NCI-H82 treated with DMSO at 0.1 percent for 48 hours (cell line): ENCODE data around the gene THADA.
"Not testable (repeated sequence)": the region's sequence is repeated elsewhere in the genome, so short reads cannot be mapped to it uniquely, and the experiment has no call there.

Experiments used
- DNase-seq: peaks from one replicate; lab custom pipeline; 2025; ENCODE audit not compliant: unreplicated experiment; lab: John Stamatoyannopoulos, UW

THADA gene

GRCh38 chr2:43448011-43448821 is 147.6 kb downstream of the THADA start:
- DNase-seq: no peak

- not testable (repeated sequence) for DNase-seq
Measured at GRCh38 chr2:43446755-43447154, 149.1 kb downstream of the THADA start.

GRCh38 chr2:43445781-43446180 is 150.1 kb downstream of the THADA start:
- DNase-seq: no peak

DNA sequence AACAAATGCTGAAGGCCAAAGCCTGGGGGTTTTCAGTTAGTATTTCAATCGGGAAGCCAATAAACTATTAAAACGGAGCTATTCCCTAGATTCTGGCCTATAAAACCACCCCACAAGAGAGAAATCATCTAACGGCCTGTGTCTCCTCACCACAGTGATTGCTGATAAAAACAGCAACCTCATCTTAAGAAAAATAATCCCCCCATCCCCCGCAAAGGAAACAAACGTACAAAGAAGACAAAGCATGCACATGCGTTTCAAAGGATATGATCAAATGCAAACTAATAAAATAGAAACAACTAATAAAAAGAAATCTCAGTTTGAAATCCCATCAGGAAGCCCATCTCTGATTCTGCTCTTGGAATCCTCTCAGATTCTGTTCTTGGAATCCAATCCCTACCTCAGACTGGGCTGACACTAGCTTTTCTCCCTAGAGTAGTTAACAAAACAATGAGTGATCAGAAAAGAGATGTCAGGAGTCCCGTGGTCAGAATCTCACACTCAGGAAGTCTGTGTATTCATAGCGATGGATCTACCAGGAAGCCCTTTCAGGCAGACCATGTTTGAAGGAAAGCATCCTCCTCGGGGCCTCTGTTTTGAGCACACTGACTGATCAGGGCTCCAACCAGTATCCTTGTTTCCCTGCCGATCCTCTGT is 150.7 kb downstream of the THADA start:
- no peak for DNase-seq

DNA sequence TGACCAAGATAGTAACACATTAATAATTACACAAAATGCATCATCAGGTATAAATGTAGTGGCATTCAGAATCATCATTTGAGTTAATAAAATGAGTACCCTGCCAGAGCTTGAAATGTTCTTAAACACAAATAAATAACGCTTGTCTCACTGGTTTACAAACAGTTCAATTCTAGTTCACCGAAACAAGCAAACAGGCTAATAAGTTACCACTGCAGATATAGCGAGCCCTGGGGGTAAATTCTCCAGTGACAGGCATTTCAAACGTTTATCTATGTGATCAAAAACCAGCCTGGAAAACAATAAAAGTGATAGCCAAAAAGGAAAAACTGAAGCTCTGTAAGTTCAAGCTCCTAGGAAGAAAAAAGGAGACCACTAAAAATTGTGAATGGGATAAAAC is 152.6 kb downstream of the THADA start:
- DNase-seq: no peak

- DNase-seq: no peak
Measured at GRCh38 chr2:43441195-43441594, 154.6 kb downstream of the THADA start.

- no peak for DNase-seq
Measured at GRCh38 chr2:43438858-43439655, 156.8 kb downstream of the THADA start.

GRCh38 chr2:43438342-43438741 is 157.5 kb downstream of the THADA start:
- DNase-seq: no peak

DNA sequence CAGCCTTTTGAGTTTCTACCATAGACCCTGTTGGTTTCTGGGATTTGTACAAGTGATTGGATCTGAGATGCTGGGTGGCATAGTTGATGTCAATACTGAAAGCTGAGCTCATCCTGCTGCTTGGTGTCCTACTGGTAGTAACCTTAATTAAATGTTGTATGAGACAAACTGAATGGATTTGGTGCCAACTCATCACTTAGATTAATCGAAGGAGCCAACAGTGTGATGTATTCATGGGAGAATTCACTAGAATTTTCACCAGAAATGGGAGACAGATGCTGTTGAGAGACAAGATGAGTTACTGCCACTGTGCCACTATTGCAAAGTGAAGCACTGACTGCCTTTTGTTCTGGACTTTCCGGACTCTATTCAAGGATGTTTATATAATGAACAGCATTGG is 158.5 kb downstream of the THADA start:
- no peak for DNase-seq

DNA sequence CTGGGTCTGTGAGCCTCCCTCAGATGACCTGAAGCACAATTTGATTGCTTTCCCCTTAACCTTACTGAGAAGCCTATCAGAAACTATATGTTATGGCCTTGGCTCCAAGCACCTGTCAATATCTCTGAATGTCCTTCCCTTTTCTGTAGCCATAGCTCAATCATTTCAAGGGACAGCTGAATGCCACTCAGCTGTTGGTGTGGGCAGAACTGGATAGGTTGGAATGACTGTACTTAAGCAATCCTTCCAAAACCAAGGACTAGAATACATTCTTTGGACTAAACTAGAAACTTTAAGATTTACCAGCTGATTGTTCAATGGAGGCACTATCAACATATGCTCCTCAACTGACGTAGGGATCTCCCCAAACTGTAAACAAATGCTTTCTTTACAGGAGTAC is 159.4 kb downstream of the THADA start:
- no peak for DNase-seq

GRCh38 chr2:43435746-43436145 is 160.1 kb downstream of the THADA start:
- peak; percentile 97 for DNase-seq

GRCh38 chr2:43430489-43430888 is 165.3 kb downstream of the THADA start:
- DNase-seq: no peak

GRCh38 chr2:43429369-43429768 is 166.5 kb downstream of the THADA start:
- no peak for DNase-seq

DNA sequence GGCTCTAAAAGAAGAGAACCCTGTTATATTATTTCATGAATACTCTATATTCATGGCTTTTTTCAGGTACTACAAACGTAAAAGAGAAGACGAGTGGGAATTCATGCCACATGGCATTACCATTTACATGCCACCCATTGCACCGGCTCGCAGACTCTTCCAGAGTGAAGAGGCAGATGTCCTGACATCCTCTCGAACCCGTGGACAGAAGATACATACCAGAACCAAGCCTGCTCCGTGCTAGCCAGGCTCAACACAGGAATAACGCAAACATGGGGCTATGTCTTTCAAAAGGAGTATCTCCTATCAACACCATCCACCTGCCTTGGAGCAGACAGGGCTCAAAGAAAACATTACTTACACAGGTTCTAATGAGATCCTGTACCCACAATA is 168.8 kb downstream of the THADA start:
- DNase-seq: no peak

GRCh38 chr2:43426305-43427031 is 169.4 kb downstream of the THADA start:
- DNase-seq: no peak

GRCh38 chr2:43425659-43426058 is 170.2 kb downstream of the THADA start:
- no peak for DNase-seq

GRCh38 chr2:43424262-43425207 is 171.3 kb downstream of the THADA start:
- DNase-seq: no peak

DNA sequence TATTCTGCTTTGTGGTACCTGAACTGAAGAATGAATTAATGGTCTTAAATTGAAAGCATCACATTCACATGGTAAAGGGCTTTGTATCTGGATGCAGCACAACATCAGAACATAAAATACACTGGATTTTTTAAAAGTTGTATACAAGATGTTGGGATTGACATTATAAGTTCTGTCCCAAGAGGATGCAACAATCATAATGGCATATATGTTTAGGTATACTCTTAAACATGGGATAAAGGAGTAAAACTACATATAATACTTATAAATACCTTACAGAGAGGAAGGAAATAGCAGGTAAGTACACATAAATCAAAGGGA is 171.9 kb downstream of the THADA start:
- DNase-seq: no peak

- no peak for DNase-seq
Measured at GRCh38 chr2:43421194-43421593, 174.6 kb downstream of the THADA start.

DNA sequence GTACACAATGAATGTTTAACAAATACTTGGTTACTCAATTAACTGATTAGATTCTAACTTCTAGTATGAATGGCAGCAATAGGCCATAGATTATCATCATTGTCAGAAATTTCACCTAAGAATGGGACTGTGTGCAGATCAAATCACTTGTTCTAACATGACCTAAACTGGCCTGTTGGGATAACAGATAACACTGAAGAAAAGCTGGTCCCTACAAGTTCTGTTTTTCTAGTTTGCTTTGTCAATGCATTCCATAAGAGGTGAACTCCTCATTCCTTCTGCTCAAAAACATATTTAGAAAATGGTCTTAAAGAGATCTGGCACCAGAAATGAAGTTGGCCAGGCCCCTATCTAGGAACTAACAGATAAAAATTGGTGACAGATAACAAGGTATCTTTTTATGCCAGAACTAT is 175.4 kb downstream of the THADA start:
- DNase-seq: no peak
